Spinal cord (tissue), 10 donors: ENCODE data around the gene SOX18. TPM values are rescaled to one million over a fixed set of nuclear protein-coding genes. Genes with fewer than 3 reads are reported as not detected.

Experiments
- DNase-seq, 6 donors: peaks; one replicate each; pipeline versions ENCODE4 v3.0.0 to v3.0.0-alpha.2; 2013 to 2015; ENCODE audit warnings: low spot score in 6 of 6, low read depth in 4 of 6
- H3K27ac ChIP-seq: one replicate; pipeline ENCODE4 v1.5.1; 2013; ENCODE audit warnings: low read depth, low read length, control low read depth
- H3K27me3 ChIP-seq: one replicate; pipeline ENCODE4 v1.6.1; 2013; ENCODE audit warnings: low read length; ENCODE audit not compliant: control insufficient read depth, insufficient read depth
- H3K36me3 ChIP-seq: one replicate; pipeline ENCODE4 v1.6.1; 2013; ENCODE audit warnings: low read length; ENCODE audit not compliant: control insufficient read depth, insufficient read depth
- H3K4me1 ChIP-seq: one replicate; pipeline ENCODE4 v1.6.1; 2013; ENCODE audit warnings: low read length; ENCODE audit not compliant: control insufficient read depth, insufficient read depth
- H3K4me3 ChIP-seq: one replicate; pipeline ENCODE4 v1.5.1; 2013; ENCODE audit warnings: low read depth, low read length, control low read depth
- H3K9me3 ChIP-seq: one replicate; pipeline ENCODE4 v1.6.1; 2013; ENCODE audit warnings: low read length; ENCODE audit not compliant: control insufficient read depth, insufficient read depth
- WGBS: methylation state at CpG from one replicate; pipeline ENCODE4 v1.1.5; 2013; ENCODE audit warnings: missing lambda C conversion rate; ENCODE audit not compliant: insufficient coverage; 5-methylcytosine and 5-hydroxymethylcytosine counted together
- polyA plus RNA-seq, 2 donors: library from polyadenylated mRNA; unstranded; fragments of 120-200 nt; gene quantifications; one replicate each; pipeline ENCODE4 v1.2.1, GENCODE V29; 2013; ENCODE audit not compliant: insufficient read length in 2 of 2
- total RNA-seq, 2 donors: library from RNA; depleted of rRNA in 1 of 2; stranded (reverse); fragments of 120-200 nt in 1 of 2; fragments of >200 nt in 1 of 2; gene quantifications; one replicate each; pipeline versions ENCODE4 v1.2.3 to v1.2.4, GENCODE V29; 2013 to 2014
- donor health status: healthy.

Gene SOX18
- total and polyA plus RNA-seq, 4 donors, result 2.4 to 12.3 (median 5.8) TPM

DNA sequence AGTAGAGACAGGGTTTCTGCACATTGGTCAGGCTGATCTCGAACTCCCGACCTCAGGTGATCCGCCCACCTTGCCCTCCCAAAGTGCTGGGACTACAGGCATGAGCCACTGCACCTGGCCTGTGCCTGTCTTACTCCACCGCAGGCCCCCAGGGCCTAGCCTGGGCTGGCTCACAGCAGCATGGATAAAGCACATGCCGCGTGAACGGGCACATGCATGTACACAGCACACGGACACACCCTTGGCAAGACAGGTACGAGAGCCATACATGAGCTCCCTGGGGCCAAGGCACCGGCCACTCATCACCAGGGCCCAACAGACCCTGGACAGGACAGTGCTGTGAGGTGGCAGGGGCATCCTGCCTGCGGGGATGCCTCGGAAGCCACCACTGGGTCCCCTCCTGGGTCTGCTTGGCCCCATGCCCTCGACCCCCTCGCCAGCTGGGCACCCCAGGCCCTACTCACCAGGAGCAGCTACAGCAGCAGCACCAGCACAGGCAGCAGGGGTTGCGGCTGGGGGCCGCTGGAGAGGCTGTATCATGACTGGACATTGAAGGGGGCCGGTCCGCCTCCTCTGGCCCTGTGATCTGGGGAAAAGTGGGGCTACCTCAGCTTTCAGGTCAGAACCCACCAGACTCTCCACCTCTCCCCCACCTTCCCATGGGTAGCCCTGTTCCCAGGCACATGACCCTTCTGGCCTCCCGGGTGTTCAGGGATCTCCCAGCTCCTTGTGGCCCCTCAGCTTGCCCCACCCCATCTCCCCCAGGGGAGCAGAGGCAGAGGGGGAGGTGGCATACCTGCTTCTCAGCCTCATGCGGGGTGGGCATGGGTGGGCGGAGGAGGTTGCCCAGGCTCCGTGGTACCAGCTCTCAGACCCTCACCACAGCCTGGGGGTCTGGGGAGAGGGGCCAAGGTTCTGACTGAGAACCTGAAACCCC is 26.9 kb upstream of the SOX18 start:
- DNase-seq, result no peak
- peaks cover 37% of the 10 kb centered on the region for H3K4me1 ChIP-seq
- H3K9me3 ChIP-seq, result no peaks in the 10 kb centered on the region
- H3K27ac ChIP-seq, result no peak overlapping the region
- H3K36me3 ChIP-seq, result peaks cover 60% of the 10 kb centered on the region
- no peaks in the 10 kb centered on the region for H3K27me3 ChIP-seq
- WGBS, result 97% methylated on average over 18 of the region's 22 CpGs
- no peak overlapping the region for H3K4me3 ChIP-seq

DNA sequence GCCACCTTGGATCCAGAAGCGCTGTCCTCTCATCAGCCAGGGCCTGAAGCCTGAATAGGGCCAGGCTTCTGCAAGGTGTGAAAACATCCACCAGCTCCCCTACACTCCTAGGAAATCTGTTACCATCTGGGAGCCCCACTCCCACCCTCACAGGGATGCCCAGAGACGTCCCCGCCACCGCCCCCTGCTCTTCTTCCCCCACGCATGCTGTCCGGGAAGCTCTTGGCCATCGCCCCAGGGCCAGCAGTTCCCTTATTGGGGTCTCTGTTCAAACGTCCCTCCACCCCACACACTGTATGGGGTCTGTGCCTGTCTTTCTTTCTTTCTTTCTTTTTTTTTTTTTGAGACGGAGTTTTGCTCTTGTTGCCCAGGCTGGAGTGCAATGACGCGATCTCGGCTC is 26.1 kb upstream of the SOX18 start:
- Histone ChIP-seq H3K36me3 (peaks cover 68% of the 10 kb centered on the region), H3K9me3 (no peaks in the 10 kb centered on the region), H3K4me1 (peaks cover 29% of the 10 kb centered on the region), H3K4me3 (no peak overlapping the region), H3K27ac (no peak overlapping the region), H3K27me3 (no peaks in the 10 kb centered on the region)
- no peak for DNase-seq
- 78% methylated on average over 9 of the region's 12 CpGs for WGBS

DNA sequence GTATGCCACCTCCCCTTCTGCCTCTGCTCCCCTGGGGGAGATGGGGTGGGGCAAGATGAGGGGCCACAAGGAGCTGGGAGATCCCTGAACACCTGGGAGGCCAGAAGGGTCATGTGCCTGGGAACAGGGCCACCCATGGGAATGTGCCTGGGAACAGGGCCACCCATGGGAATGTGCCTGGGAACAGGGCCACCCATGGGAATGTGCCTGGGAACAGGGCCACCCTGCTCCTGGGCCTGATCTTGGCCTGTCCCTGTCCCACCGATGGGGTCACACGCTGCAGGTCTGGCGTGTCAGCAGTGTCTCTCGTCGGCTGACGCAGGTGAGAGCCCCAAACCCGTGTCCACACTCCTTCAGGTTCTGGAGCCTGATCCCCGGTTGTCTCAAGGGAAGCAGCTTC is 25.5 kb upstream of the SOX18 start:
- no peak overlapping the region for H3K27ac ChIP-seq
- H3K27me3 ChIP-seq, result no peaks in the 10 kb centered on the region
- no peak for DNase-seq
- H3K4me1 ChIP-seq, result peaks cover 24% of the 10 kb centered on the region
- no peak overlapping the region for H3K4me3 ChIP-seq
- peaks cover 74% of the 10 kb centered on the region for H3K36me3 ChIP-seq
- no peaks in the 10 kb centered on the region for H3K9me3 ChIP-seq
- 95% methylated on average over 8 of the region's 8 CpGs for WGBS

DNA sequence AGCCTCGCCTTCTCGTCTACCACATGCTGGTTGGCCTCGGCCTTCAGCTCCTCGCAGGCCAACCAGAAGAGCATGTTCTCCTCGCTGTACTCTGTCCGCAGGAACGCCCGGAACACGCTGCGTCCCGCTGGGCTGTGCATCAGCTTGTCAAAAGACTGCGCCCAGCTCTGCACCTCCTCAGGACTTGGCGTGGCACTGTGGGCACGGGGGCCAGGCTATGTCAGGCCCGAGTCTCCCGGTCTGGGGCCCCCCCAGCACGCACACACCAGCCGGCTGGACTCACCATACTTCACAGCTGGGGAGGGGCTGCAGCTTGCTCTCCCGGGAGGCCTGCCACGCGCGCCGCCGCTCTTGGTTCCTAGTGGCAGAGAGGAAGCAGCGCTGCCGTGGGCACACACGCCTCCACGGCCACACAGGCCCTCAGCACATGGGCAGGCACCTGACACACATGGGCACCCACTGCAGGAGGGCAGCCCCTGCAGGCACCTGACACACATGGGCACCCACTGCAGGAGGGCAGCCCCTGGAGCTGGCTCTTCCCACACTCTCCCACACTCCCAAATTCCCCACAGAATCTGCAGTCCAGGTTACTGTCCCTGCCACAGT is 24.8 kb upstream of the SOX18 start:
- WGBS, result 86% methylated on average over 28 of the region's 28 CpGs
- H3K4me1 ChIP-seq, result peaks cover 28% of the 10 kb centered on the region
- H3K4me3 ChIP-seq, result no peak overlapping the region
- DNase-seq, result no peak
- no peaks in the 10 kb centered on the region for H3K27me3 ChIP-seq
- no peak overlapping the region for H3K27ac ChIP-seq
- no peaks in the 10 kb centered on the region for H3K9me3 ChIP-seq
- peaks cover 80% of the 10 kb centered on the region for H3K36me3 ChIP-seq

DNA sequence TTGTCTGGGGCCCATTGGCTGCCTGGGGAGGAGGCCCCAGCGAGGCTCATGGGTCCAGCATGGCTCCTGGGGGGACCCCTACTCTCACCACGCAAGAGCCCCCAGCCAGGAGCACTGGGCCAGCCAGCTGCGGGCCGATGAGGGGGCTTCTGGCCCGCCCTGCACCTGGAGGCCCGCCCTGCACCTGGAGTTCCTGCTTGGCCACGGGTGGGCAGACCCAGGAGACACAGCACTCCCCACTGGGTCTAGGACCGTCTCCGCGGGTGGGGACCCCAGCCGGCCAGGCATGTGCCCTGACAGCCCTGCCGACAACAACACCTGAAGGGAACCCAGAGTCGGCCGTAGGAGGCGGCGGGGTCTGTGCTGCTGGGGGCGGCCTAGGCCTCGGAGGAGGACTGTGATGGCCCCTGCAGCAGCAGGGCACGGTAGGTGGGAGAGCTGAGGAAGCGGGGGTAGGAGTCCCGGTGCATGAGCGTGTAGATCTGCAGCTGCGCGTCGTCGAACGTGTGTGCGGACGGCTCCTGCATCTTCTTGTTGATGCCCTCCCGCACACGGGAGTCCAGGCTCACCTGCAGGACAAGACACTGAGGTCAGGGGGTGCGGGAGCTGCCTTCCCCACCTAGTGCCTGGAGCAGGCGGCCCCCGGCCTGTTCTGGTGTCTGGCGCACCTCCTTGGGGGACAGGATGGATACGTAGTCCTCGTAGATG is 24.2 kb upstream of the SOX18 start:
- H3K9me3 ChIP-seq, result no peaks in the 10 kb centered on the region
- peaks cover 87% of the 10 kb centered on the region for H3K36me3 ChIP-seq
- H3K4me3 ChIP-seq, result no peak overlapping the region
- H3K4me1 ChIP-seq, result peaks cover 22% of the 10 kb centered on the region
- no peaks in the 10 kb centered on the region for H3K27me3 ChIP-seq
- no peak overlapping the region for H3K27ac ChIP-seq
- DNase-seq, result no peak
- 88% methylated on average over 33 of the region's 37 CpGs for WGBS

DNA sequence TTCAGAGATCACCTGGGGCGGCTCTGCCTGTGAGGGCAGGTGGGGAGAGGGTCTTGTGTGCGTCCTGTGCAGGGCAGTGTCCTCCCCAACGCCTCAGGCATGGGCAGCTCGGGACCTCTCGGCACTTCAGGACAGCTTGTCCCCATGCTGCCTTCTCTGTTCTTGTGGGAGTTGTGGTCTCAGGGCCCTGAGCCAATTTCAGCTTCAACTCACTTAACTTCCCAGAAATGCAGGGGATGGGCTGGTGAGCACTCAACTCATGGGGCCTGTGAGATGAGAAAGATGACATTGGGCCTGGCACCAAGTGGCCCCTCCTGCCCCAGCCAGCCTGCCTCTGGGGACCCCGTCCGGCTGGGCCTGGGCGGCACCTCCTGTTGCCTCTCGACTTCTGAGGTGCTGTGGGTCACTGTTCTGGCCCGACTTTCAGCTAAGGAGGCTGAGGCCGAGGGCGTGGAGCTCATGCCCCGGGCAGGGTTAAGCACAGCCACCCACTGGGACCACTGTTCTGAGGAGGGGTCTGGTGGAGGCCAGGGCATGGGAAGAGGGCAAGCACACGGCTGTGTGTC is 23.1 kb upstream of the SOX18 start:
- H3K4me1 ChIP-seq, result peaks cover 13% of the 10 kb centered on the region
- H3K4me3 ChIP-seq, result no peak overlapping the region
- H3K36me3 ChIP-seq, result peaks cover 94% of the 10 kb centered on the region
- H3K9me3 ChIP-seq, result no peaks in the 10 kb centered on the region
- H3K27ac ChIP-seq, result no peak overlapping the region
- no peaks in the 10 kb centered on the region for H3K27me3 ChIP-seq
- no peak for DNase-seq
- WGBS, result 92% methylated on average over 10 of the region's 14 CpGs

DNA sequence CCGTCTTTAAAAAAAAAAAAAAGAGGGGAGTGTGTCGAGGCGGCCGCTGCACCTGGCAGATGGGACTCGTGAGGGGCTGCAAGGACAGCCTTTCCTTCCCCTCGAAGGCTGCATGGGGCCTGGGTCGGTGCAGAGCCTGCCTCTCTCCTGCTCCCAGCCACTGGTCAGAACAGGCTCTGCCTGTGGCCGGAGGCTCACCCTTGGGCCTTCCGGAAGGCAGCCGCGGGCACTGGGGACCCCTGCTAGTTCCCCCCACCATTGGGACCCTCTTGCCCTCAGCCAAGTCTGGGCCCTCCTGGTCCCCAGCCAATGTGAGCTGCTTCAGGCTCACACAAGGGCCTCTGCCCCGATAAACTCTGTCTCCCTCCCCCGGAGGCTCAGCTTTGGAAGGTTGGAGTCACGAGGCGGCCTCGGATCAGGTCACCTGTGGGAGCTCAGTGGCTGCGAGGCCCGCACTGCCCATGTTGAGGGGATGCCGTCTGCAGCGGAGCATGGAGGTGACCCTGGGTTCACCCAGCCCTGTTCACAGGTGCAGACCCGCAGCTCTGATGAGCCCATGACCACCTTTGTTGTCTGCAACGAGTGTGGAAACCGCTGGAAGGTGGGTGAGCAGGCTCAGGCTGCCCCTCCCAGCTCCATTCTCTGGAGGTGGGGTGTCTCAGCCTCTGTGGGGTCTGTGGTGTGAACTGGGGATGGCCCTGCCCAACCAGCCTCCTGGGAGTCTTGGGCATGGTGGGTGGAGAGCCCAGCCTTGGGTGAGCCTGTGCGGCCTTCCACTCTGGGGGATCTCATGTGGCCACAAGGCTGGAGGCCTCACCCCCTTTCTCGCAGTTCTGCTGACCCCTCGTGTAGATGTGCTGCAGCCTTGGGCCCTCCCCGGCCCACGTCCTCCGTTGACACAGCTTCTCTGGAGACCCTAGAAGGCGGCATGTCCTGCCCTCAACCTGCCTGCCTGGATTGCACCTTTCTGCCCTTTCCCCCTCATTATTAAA is 22.2 kb upstream of the SOX18 start:
- Histone ChIP-seq H3K9me3 (no peaks in the 10 kb centered on the region), H3K27ac (no peak overlapping the region), H3K27me3 (no peaks in the 10 kb centered on the region), H3K36me3 (peaks cover 97% of the 10 kb centered on the region), H3K4me3 (no peak overlapping the region), H3K4me1 (peaks cover 13% of the 10 kb centered on the region)
- no peak for DNase-seq
- 87% methylated on average over 28 of the region's 30 CpGs for WGBS

DNA sequence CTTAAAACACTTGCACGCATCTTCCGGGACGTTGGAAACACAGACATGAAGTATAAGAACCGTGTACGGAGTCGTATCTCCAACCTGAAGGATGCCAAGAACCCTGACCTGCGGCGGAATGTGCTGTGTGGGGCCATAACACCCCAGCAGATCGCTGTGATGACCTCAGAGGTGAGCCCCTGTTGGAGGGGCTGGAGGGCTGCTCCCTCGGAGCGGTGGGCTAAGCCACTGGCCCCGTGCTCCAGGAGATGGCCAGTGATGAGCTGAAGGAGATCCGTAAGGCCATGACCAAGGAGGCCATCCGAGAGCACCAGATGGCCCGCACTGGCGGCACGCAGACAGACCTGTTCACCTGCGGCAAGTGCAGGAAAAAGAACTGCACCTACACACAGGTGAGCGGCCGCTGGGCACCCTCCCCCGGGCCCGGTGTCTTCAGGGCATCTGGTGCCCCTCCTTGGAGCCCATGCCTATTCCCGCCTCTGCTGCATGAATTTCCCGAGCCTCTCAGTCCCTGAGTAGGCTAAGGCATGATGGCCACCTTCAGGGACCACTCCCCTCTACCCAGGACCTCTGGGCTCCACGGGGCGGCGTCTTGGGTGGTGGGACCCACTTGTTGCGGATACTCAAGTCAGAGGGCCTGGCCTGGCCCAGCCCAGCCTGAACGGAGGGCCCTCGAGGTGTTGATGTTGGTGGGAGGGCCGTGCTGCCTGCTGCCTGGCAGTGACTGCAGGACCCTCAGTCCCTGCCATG is 21.0 kb upstream of the SOX18 start:
- Histone ChIP-seq H3K36me3 (peaks cover 96% of the 10 kb centered on the region), H3K9me3 (no peaks in the 10 kb centered on the region), H3K4me3 (no peak overlapping the region), H3K27me3 (no peaks in the 10 kb centered on the region), H3K4me1 (peaks cover 15% of the 10 kb centered on the region), H3K27ac (no peak overlapping the region)
- DNase-seq, result no peak
- 95% methylated on average over 30 of the region's 31 CpGs for WGBS
